ENCODE results near the gene UBE2D1. TPM values are rescaled to one million over a fixed set of nuclear protein-coding genes. Genes with fewer than 3 reads are reported as not detected.
"Not testable (repeated sequence)": the region's sequence is repeated elsewhere in the genome, so short reads cannot be mapped to it uniquely, and the experiment has no call there.

The UBE2D1 gene
- total RNA-seq, 1 experiment from 2014 or later: 2.3 TPM

DNA sequence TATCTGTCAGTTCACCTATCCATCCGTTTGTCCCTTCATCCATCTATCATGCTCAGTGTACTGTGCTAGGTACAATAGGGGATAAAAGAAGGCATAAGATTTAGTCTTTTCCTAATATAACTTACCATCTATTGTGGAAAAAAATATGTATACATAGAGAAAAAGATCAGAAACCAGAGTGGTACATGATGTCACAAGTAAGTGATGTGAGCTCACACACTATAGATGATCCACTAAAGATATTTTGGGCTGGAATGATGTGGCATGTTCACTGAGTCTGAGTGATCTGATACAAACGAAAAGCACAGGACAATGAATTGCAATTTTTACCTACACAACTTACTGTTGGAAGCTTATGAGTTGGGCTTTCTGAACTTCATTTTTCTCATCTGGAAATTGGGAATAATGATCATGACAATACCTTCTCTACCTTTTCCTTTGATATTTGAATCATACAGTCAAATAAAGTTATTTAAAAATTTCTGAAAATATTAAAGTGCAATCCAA is 47.7 kb downstream of the UBE2D1 start:
- no peak for DNase-seq (ENCODE audit: low spot score)

- DNase-seq (ENCODE audit: low spot score): peak; percentile 29
Observed at GRCh38 chr10:58384095-58384494, 49.3 kb downstream of the UBE2D1 start.

- no peak for DNase-seq (ENCODE audit: low spot score)
Observed at GRCh38 chr10:58384544-58384998, 49.8 kb downstream of the UBE2D1 start.

- DNase-seq (ENCODE audit: low spot score): peak; percentile 92
Observed at GRCh38 chr10:58384999-58385783, 50.4 kb downstream of the UBE2D1 start, which contains the start of gene TFAM. TSS of gene TFAM (plus strand) at chr10:58385410. CDS start at chr10:58385548, 138 bp downstream.

DNA sequence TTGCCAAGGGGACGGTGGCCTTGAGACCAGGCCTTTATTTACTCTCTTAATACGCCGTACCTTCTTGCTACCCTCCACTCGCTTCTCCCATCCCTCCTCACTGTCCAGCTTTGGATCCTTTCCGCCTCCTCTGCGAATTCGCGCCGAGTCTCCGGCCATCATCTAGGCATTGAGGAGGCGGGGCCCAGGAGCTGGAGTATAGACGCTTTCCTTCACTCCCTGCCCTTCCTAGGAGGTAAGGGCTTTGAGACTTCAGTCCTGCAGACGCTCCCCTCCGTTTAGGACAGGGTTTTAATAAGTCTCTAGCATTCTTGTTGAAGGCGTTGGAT is 50.9 kb downstream of the UBE2D1 start:
- peak; percentile 71 for DNase-seq (ENCODE audit: low spot score)

GRCh38 chr10:58389024-58389423 is 54.2 kb downstream of the UBE2D1 start:
- DNase-seq (ENCODE audit: low spot score): no peak

DNA sequence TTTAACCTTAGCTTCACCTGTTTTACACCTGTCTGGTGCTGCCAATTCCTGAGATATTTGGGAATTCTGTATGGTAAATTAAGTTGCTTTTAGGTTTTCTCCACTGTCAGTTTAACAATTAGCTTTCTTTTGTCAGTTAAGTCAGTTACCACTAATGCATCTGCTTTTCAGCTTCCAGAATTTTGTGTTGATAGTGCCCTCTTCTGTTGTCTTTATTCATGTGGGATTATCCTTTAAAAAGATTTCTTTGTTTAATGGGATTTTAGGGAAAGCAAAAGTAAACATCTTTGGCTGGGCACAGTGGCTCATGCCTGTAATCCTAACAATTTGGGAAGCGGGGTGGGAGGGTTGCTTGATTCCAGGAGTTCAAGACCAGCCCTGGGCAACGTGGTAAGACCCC is 58.5 kb downstream of the UBE2D1 start:
- no peak for DNase-seq (ENCODE audit: low spot score)

GRCh38 chr10:58394471-58394870 is 59.7 kb downstream of the UBE2D1 start:
- no peak for DNase-seq (ENCODE audit: low spot score)

GRCh38 chr10:58396057-58396456 is 61.3 kb downstream of the UBE2D1 start:
- no peak for DNase-seq (ENCODE audit: low spot score)

- no peak for DNase-seq (ENCODE audit: low spot score)
Observed at GRCh38 chr10:58397830-58398229, 63.0 kb downstream of the UBE2D1 start.

DNA sequence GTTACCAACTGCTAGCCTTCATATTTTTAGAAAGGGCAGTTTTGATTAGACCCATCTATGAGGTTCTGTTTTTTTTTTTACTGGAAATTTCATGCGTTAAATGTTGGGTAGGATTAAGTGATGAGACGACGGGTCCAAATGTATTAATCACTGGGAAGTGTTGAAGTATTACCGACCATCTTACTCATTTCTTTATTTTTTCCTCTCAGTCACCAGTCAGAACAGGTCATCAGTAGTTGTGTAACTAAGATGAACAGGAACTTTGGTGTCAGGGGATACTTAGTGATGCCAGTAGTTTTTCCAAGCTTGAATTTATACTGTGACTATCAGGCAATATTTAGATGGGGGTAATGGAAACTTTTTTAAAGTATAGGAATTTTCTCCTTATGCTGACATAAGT is 64.6 kb downstream of the UBE2D1 start:
- DNase-seq (ENCODE audit: low spot score): no peak

- no peak for DNase-seq (ENCODE audit: low spot score)
Observed at GRCh38 chr10:58400609-58401008, 65.8 kb downstream of the UBE2D1 start.

DNA sequence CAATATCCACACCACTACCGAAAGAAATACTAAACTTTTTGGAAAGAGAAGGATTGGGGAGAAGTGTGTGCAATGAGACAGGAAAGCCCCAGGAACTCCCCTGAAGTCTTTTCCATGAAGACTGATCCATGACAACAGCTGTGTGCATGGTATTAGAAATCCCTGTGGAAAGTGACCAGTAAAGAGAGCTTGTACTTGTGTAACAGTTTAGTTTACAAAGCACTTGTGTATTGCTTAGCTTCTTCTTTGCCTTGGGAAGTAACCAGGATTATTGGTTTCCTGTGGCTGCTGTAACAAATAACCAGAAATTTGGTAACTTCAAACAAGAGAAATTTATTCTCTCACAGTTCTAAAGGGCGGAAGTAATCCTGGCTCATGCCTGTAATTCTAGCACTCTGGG is 69.2 kb downstream of the UBE2D1 start:
- no peak for DNase-seq (ENCODE audit: low spot score)

DNA sequence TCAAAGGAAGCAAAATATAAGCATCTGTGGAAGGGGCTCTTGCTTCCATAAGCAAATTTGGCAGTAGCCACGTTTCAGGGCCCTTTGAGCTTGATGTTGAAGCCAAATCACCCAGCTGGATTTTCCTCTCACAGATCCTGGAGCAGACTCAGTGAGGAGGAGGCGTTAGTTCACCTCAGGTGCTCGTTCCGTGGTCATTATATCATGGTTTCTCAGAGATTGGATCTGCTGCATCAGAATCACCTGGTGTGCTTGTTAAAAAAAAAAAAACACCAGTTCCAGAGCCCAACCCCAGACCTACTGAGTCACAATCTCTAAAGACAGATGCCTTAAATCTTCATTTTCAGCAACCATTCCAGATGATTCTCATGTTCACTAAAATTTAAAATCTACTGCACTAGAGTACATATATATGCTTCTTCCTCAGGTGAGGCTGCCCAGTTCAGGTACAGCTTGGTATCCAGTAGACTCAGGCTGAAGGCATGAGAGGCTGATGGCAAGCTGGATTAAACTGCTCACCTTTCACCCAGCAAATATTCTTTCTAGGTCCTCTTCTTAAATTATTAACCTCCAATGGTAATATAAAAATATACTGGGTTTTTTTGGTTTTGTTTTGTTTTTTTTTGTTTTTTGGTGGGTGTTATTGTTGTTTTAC is 75.3 kb downstream of the UBE2D1 start:
- no peak for DNase-seq (ENCODE audit: low spot score)

- no peak for DNase-seq (ENCODE audit: low spot score)
Observed at GRCh38 chr10:58412502-58412961, 77.7 kb downstream of the UBE2D1 start.

GRCh38 chr10:58414270-58415041 is 79.7 kb downstream of the UBE2D1 start:
- peak; percentile 73 for DNase-seq (ENCODE audit: low spot score)

DNA sequence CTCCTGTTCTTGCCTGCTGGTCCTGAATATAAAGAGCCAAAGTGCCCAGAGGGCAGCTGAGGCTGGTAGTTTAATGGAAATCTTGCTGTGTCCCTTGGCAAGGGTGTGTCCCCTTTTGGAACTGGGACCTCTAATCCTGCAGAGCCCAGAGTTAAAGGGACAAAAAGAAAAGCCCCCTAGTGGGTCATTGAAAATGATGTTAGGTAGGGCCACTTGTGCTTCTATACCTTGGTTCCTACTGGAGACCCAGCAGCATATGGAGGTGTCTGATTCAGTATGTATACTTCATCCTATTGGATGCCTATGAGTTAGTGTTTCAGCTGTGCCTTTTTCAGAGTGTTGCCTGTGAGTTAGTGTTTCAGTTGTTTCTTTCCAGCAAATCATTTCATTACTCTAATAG is 81.0 kb downstream of the UBE2D1 start:
- no peak for DNase-seq (ENCODE audit: low spot score)

DNA sequence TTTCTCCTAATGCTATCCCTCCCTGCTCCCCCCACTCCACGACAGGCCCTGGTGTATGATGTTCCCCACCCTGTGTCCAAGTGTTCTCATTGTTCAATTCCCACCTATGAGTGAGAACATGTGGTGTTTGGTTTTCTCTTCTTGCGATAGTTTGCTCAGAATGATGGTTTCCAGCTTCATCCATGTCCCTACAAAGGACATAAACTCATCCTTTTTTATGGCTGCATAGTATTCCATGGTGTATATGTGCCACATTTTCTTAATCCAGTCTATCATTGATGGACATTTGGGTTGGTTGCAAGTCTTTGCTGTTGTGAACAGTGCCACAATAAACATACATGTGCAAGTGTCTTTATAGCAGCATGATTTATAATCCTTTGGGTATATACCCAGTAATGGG is 83.1 kb downstream of the UBE2D1 start:
- not testable (repeated sequence) for DNase-seq (ENCODE audit: low spot score)

Measured in HT-29 (cell line).